Stomach (tissue), 9 donors: ENCODE data around the gene MEA1. TPM values are rescaled to one million over a fixed set of nuclear protein-coding genes. Genes with fewer than 3 reads are reported as not detected.
A peak's percentile ranks its signal among the peaks of the same experiment; 100 is the strongest.

Experiments used
- DNase-seq, 2 donors: peaks; one replicate each; pipeline versions ENCODE4 v3.0.0 to v3.0.0-alpha.2; 2013 to 2019
- H3K27ac ChIP-seq, 5 donors: fragments of 200-600 bp in 4 of 5; sonication (generic) in 4 of 5; one replicate each; pipeline ENCODE4 v1.5.1; 2013 to 2019; ENCODE audit warnings: mild to moderate bottlenecking in 1 of 5, moderate library complexity in 1 of 5
- H3K27me3 ChIP-seq, 3 donors: fragments of 200-600 bp; sonication (generic); one replicate each; pipeline ENCODE4 v1.5.1; 2017 to 2019; ENCODE audit warnings: mixed run types in 1 of 3
- H3K36me3 ChIP-seq, 4 donors: fragments of 200-600 bp; sonication (generic); 1 replicate in 3 of 4; 2 replicates in 1 of 4; pipeline ENCODE4 v1.5.1; 2016 to 2019
- H3K4me1 ChIP-seq, 4 donors: fragments of 200-600 bp; sonication (generic); one replicate each; pipeline ENCODE4 v1.5.1; 2016 to 2019
- H3K4me3 ChIP-seq, 4 donors: fragments of 200-600 bp; sonication (generic) in 3 of 4; one replicate each; pipeline ENCODE4 v1.5.1; 2016 to 2019; ENCODE audit warnings: mild to moderate bottlenecking in 1 of 4
- H3K9me3 ChIP-seq, 4 donors: fragments of 200-600 bp; sonication (generic); one replicate each; pipeline ENCODE4 v1.5.1; 2016 to 2019
- CTCF ChIP-seq, 7 experiments: fragments of 450-650 bp in 4 of 7; fragments of 200-600 bp in 3 of 7; sonication (generic) in 3 of 7; IDR thresholded peaks; one replicate each; pipeline ENCODE4 v1.5.1; 2016 to 2019; ENCODE audit warnings: antibody characterized with exemption in 7 of 7, control low read depth in 2 of 7, mild to moderate bottlenecking in 1 of 7
- EP300 ChIP-seq: sonication (generic); formaldehyde crosslinking; IDR thresholded peaks from one replicate; pipeline ENCODE4 v1.6.1; 2017; ENCODE audit warnings: antibody characterized with exemption
- POLR2A ChIP-seq, 4 donors: fragments of 450-650 bp; IDR thresholded peaks; one replicate each; pipeline ENCODE4 v1.6.1; 2016; ENCODE audit warnings: antibody characterized with exemption in 4 of 4, control low read depth in 2 of 4, mild to moderate bottlenecking in 1 of 4, moderate library complexity in 1 of 4
- POLR2AphosphoS5 ChIP-seq, 3 donors: sonication (generic); formaldehyde crosslinking; IDR thresholded peaks; one replicate each; pipeline ENCODE4 v1.6.1; 2016; ENCODE audit warnings: antibody characterized with exemption in 3 of 3
- WGBS, 5 donors: extraction: QIAGEN DNeasy Blood & Tissue Kit in 3 of 5; methylation state at CpG; one replicate each; pipeline versions ENCODE4 v1.1.5 to v1.1.7; 2013 to 2018; 5-methylcytosine and 5-hydroxymethylcytosine counted together
- intact Hi-C: fragments of 100-400 bp; cut with DNase I; formaldehyde crosslinking; loops from one replicate; pipeline ENCODE4 v1.15.1; 2023; ENCODE audit warnings: low total_unique reads
- polyA plus RNA-seq, 3 donors: library from polyadenylated mRNA; stranded (reverse); fragments of 200-250 nt; gene quantifications; one replicate each; pipeline ENCODE4 v1.2.3, GENCODE V29; 2013
- total RNA-seq, 5 donors: library from RNA; depleted of rRNA; stranded (reverse); fragments of >200 nt; gene quantifications; one replicate each; pipeline versions ENCODE4 v1.1.0 to v1.2.3, GENCODE V29; 2014 to 2016
- donor health status: healthy with polysubstance abuse.
- donor health status: Bipolar disorder and iron deficiency.
- donor health status: healthy.

Gene MEA1
- total and polyA plus RNA-seq, 8 donors: 3.6 to 118 (median 50.0) TPM

DNA sequence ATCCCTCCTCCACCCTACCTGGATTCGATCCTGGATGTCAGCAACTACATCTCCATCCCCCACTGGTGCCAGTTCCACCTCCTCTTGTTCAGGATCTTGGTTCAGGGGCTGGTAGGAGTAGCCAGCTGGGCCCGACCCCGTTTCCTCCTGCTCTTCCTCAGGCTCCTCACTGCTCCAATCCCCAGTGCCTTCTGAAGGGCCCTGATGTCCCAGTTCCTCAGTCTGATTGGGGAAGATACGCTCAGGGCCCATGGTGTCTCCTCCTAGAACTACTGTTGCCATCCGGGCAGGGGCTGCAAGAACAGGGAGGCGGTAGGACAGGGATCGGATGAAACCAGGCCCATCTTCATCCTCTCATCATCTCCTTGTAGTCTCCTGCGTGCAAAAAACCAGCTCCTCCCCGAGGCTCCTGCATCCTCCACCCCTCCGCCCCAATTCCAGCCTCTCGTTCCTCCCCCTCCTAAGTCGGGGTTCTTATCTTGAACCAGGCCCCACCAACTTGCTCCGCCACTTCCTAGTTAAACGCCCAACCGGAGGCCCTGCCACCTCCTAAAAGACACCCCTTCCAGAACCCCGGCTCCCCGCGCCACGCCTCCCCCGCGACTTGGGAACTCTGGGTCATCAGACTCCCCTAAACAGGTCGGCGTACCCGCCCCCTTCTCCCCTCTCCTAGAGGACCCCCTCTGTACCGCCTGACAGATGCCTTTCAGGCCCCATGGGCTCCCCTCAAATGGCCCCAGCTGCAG lies 476 bp downstream of the MEA1 start:
- Histone ChIP-seq H3K36me3 (peaks cover 32 to 61% (median 55%) of the 10 kb centered on the region in 4 donors), H3K4me1 (peaks cover 36 to 60% (median 52%) of the 10 kb centered on the region in 4 donors), H3K27me3 (no peaks in the 10 kb centered on the region), H3K27ac (peak overlapping the region; percentile 47 to 87 (median 84)), H3K4me3 (peak overlapping the region; percentile 76 to 97 (median 86)), H3K9me3 (no peaks in the 10 kb centered on the region)
- TF ChIP-seq CTCF (IDR thresholded peaks at IDR 0.05) (no peak), POLR2A (IDR thresholded peaks at IDR 0.05) (no peak), EP300 (no peak), POLR2AphosphoS5 (IDR thresholded peaks at IDR 0.05) (no peak)
- 2 to 4% (median 2%) methylated on average over 23 to 25 of the region's 25 CpGs for WGBS, 5 donors
- intact Hi-C loops: no loop called here
- no peak for DNase-seq

- no peak for DNase-seq
- intact Hi-C loops: no loop called here
- TF ChIP-seq POLR2A (IDR thresholded peaks at IDR 0.05) (no peak), CTCF (IDR thresholded peaks at IDR 0.05) (no peak), POLR2AphosphoS5 (IDR thresholded peaks at IDR 0.05) (no peak), EP300 (no peak)
- Histone ChIP-seq H3K4me1 (peaks cover 36 to 51% (median 50%) of the 10 kb centered on the region in 4 donors), H3K4me3 (peak overlapping the region in 1 of 4 donors; percentile 97), H3K36me3 (peaks cover 32 to 61% (median 55%) of the 10 kb centered on the region in 4 donors), H3K9me3 (no peaks in the 10 kb centered on the region), H3K27ac (peak overlapping the region in 2 of 5 donors; percentile 9 to 84), H3K27me3 (no peaks in the 10 kb centered on the region)
- 75 to 95% (median 87%) methylated on average over 6 of the region's 6 CpGs for WGBS, 5 donors
Measured at GRCh38 chr6:43012364-43012763, 1.4 kb downstream of the MEA1 start.

- TF ChIP-seq POLR2A (IDR thresholded peaks at IDR 0.05): no peak
- no peak for TF ChIP-seq CTCF (IDR thresholded peaks at IDR 0.05)
- no peak for TF ChIP-seq POLR2AphosphoS5 (IDR thresholded peaks at IDR 0.05)
- TF ChIP-seq EP300: no peak
- intact Hi-C loops: no loop called here
- peaks cover 26 to 39% (median 38%) of the 10 kb centered on the region in 4 donors for H3K4me1 ChIP-seq
- no peaks in the 10 kb centered on the region for H3K27me3 ChIP-seq
- WGBS, 5 donors: 74 to 84% (median 77%) methylated on average over 6 of the region's 6 CpGs
- H3K36me3 ChIP-seq: peaks cover 44 to 63% (median 63%) of the 10 kb centered on the region in 4 donors
- no peak overlapping the region for H3K4me3 ChIP-seq
- no peak for DNase-seq
- no peaks in the 10 kb centered on the region for H3K9me3 ChIP-seq
- H3K27ac ChIP-seq: no peak overlapping the region
Measured at GRCh38 chr6:43011207-43011606, 2.5 kb downstream of the MEA1 start.

GRCh38 chr6:43009124-43009523 lies 4.6 kb downstream of the MEA1 start:
- WGBS, 5 donors: 47 to 67% (median 56%) methylated on average over 6 of the region's 6 CpGs

More at GRCh38 chr6:43009124-43009523, 4.6 kb downstream of the MEA1 start:
- intact Hi-C loops: no loop called here
- H3K27ac ChIP-seq: no peak overlapping the region
- peaks cover 44 to 73% (median 70%) of the 10 kb centered on the region in 4 donors for H3K36me3 ChIP-seq
- DNase-seq: peak; percentile 34 to 67
- peaks cover 11 to 20% (median 19%) of the 10 kb centered on the region in 4 donors for H3K4me1 ChIP-seq
- H3K4me3 ChIP-seq: no peak overlapping the region
- H3K27me3 ChIP-seq: no peaks in the 10 kb centered on the region
- H3K9me3 ChIP-seq: no peaks in the 10 kb centered on the region
- no peak for TF ChIP-seq EP300
- TF ChIP-seq CTCF (IDR thresholded peaks at IDR 0.05): peak in 3 of 7 experiments; percentile 22 to 33 (median 28)
- no peak for TF ChIP-seq POLR2AphosphoS5 (IDR thresholded peaks at IDR 0.05)
- TF ChIP-seq POLR2A (IDR thresholded peaks at IDR 0.05): no peak
